Bronchial epithelial cell (primary cell): ENCODE data around the gene SHISA4. TPM values are rescaled to one million over a fixed set of nuclear protein-coding genes. Genes with fewer than 3 reads are reported as not detected.

ENCODE experiments used
- DNase-seq: peaks from one replicate; pipeline ENCODE4 v3.0.0-alpha.2; 2010; ENCODE audit warnings: low read depth
- FAIRE-seq: peaks from 2 replicates; lab custom pipeline; 2011; peaks lifted over from hg19 to GRCh38; lab: Jason Lieb, UNC
- H3K27me3 ChIP-seq: 2 replicates; pipeline ENCODE4 v1.5.1; 2011; ENCODE audit warnings: low read length; ENCODE audit not compliant: control insufficient read depth, insufficient read depth
- H3K36me3 ChIP-seq: 2 replicates; pipeline ENCODE4 v1.5.1; 2011; ENCODE audit warnings: low read length; ENCODE audit not compliant: control insufficient read depth, insufficient read depth
- H3K4me3 ChIP-seq: 2 replicates; pipeline ENCODE4 v1.5.1; 2011; ENCODE audit warnings: mild to moderate bottlenecking, low read depth, low read length, control low read depth
- CTCF ChIP-seq: IDR thresholded peaks from 2 replicates; pipeline ENCODE4 v1.5.1; 2011; ENCODE audit warnings: mild to moderate bottlenecking, moderate library complexity, low read length, control low read depth, inconsistent platforms; ENCODE audit not compliant: insufficient read depth, severe bottlenecking
- total RNA-seq: library from RNA; depleted of rRNA; stranded (reverse); fragments of >200 nt; gene quantifications from 2 replicates; pipeline ENCODE4 v1.2.1, GENCODE V29; 2014

Gene SHISA4
- total RNA-seq, 1 donor from 2014 or later = 3.9 TPM

DNA sequence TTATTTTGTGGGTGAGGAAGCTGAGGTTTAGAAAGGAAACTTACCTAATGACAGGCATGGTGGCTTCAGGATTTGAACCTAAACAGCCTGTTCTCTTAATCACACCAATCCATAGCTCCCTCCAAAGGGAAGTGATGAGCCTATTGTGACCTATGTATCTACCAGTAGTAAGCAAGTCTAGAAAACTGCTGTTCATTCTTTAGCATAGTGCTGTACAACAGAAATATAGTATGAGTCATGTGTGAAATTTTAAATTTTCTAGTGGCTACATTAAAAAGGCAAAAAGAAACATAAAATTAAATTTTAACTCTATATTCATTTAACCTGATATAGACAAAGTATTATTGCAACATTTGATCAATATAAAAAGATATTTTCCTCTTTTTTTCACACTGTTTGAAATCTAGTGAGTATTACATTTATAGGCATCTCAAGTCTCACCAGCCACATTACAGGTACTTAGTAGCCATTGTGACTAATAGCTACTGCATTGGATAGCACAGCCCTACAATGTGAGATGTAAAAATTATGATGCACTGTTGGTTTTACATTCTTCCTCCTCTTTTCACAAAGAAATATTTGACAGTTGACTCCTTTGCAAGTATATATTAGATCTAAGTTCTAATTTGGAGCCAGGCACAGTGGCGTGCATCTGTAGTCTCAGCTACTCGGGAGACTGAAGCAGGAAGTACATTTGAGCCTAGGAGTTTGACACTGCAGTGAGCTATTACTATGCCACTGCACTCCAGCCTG lies 43.2 kb upstream of the SHISA4 start:
- Histone ChIP-seq H3K27me3 (no peaks in the 10 kb centered on the region), H3K36me3 (peaks cover 3% of the 10 kb centered on the region), H3K4me3 (no peak overlapping the region)
- DNase-seq (peak; percentile 28), FAIRE-seq (no peak)
- no peak for TF ChIP-seq CTCF

- DNase-seq (no peak), FAIRE-seq (no peak)
- no peak for TF ChIP-seq CTCF
- Histone ChIP-seq H3K4me3 (no peak overlapping the region), H3K36me3 (peaks cover 8% of the 10 kb centered on the region), H3K27me3 (no peaks in the 10 kb centered on the region)
Measured at GRCh38 chr1:201847150-201847549, 41.5 kb upstream of the SHISA4 start.

GRCh38 chr1:201848230-201848629 lies 40.5 kb upstream of the SHISA4 start:
- FAIRE-seq = no peak
- Histone ChIP-seq H3K4me3 (no peak overlapping the region), H3K36me3 (peaks cover 10% of the 10 kb centered on the region), H3K27me3 (no peaks in the 10 kb centered on the region)
- no peak for DNase-seq
- TF ChIP-seq CTCF = no peak

GRCh38 chr1:201849372-201850052 lies 39.2 kb upstream of the SHISA4 start:
- Histone ChIP-seq H3K4me3 (no peak overlapping the region), H3K27me3 (no peaks in the 10 kb centered on the region), H3K36me3 (peaks cover 15% of the 10 kb centered on the region)
- TF ChIP-seq CTCF = no peak
- FAIRE-seq (no peak), DNase-seq (peak; percentile 29)

GRCh38 chr1:201850053-201850397 lies 38.7 kb upstream of the SHISA4 start:
- Histone ChIP-seq H3K36me3 (peaks cover 15% of the 10 kb centered on the region), H3K4me3 (no peak overlapping the region), H3K27me3 (no peaks in the 10 kb centered on the region)
- DNase-seq (peak; percentile 83), FAIRE-seq (no peak)
- TF ChIP-seq CTCF = no peak
